Gastrocnemius medialis (tissue), 4 donors: Measurements from ENCODE around the gene SEMA3E.

Experiments
- POLR2A ChIP-seq, 2 donors: fragments of 450-650 bp; IDR thresholded peaks; one replicate each; pipeline ENCODE4 v1.6.1; 2017; ENCODE audit warnings: antibody characterized with exemption in 2 of 2, mild to moderate bottlenecking in 2 of 2, moderate library complexity in 2 of 2
- TF ChIP-seq, protein P1 (sequence below), 5 experiments: fragments of 450-650 bp in 3 of 5; fragments of 200-600 bp in 2 of 5; sonication (generic) in 2 of 5; IDR thresholded peaks in 4 of 5; conservative IDR thresholded peaks in 1 of 5; 1 replicate in 4 of 5; 2 replicates in 1 of 5; pipeline ENCODE4 v1.5.1; 2016 to 2019; ENCODE audit warnings: antibody characterized with exemption in 5 of 5, mild to moderate bottlenecking in 3 of 5, moderate library complexity in 3 of 5

DNA sequence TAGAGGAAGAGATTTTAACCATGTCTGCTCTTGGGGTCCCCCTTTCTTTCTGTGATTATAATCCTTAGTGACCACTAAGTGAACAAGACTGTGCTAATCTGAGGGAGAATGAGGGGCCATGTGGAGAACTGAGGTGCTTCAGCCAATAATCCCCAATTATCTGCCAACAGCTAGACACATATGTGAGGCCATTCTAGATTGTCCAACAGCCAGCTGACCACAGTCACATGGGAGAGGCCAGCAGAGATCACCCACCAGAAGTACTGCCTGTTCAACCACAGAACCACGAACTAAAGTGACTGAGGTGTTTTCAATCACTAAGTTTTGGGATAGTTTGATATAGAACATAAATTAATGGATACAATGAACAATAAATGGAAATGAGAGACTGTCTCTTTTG is 74.3 kb downstream of the SEMA3E start:
- TF ChIP-seq, protein P1, sequence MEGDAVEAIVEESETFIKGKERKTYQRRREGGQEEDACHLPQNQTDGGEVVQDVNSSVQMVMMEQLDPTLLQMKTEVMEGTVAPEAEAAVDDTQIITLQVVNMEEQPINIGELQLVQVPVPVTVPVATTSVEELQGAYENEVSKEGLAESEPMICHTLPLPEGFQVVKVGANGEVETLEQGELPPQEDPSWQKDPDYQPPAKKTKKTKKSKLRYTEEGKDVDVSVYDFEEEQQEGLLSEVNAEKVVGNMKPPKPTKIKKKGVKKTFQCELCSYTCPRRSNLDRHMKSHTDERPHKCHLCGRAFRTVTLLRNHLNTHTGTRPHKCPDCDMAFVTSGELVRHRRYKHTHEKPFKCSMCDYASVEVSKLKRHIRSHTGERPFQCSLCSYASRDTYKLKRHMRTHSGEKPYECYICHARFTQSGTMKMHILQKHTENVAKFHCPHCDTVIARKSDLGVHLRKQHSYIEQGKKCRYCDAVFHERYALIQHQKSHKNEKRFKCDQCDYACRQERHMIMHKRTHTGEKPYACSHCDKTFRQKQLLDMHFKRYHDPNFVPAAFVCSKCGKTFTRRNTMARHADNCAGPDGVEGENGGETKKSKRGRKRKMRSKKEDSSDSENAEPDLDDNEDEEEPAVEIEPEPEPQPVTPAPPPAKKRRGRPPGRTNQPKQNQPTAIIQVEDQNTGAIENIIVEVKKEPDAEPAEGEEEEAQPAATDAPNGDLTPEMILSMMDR (IDR thresholded peaks at IDR 0.05 in 4 of 5, conservative IDR thresholded peaks at IDR 0.05 in 1 of 5) = no peak
- TF ChIP-seq POLR2A (IDR thresholded peaks at IDR 0.05) = no peak
